ENCODE results near the gene STK32C.

DNA sequence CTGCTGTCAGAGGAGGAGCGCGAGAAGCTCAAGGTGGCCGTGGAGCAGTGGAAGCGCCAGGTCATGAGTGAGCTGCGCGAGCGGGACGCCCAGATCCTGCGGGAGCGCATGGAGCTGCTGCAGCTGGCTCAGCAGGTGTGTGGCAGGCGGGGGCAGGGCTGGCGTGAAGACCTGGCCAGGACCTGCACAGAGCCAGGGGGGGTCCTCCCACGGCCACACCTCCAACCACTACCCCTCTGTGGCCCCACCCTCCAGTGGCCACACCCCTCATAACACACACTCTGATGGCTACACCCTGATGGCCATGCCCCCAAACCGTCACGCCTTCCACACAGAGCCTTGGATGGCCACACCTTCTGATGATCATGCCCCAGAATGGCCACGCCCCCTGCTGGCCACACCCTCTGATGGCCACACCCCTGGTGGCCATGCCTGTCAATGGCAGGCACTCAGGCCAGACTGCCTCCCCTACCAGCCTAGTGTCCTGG, 144.4 kb downstream of the STK32C start:
- TF ChIP-seq POLR2AphosphoS5 (IDR thresholded peaks at IDR 0.05; ENCODE audit: low read depth) (no peak), SPI1 (IDR thresholded peaks at IDR 0.05; ENCODE audit: borderline replicate concordance, low read depth) (no peak)
- TF ChIP-seq, protein P1, sequence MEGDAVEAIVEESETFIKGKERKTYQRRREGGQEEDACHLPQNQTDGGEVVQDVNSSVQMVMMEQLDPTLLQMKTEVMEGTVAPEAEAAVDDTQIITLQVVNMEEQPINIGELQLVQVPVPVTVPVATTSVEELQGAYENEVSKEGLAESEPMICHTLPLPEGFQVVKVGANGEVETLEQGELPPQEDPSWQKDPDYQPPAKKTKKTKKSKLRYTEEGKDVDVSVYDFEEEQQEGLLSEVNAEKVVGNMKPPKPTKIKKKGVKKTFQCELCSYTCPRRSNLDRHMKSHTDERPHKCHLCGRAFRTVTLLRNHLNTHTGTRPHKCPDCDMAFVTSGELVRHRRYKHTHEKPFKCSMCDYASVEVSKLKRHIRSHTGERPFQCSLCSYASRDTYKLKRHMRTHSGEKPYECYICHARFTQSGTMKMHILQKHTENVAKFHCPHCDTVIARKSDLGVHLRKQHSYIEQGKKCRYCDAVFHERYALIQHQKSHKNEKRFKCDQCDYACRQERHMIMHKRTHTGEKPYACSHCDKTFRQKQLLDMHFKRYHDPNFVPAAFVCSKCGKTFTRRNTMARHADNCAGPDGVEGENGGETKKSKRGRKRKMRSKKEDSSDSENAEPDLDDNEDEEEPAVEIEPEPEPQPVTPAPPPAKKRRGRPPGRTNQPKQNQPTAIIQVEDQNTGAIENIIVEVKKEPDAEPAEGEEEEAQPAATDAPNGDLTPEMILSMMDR (IDR thresholded peaks at IDR 0.05; ENCODE audit: insufficient read depth, low read length): no peak
